Hepatocyte (in vitro differentiated cells): ENCODE data around the gene VAV2.

ENCODE experiments used
- EZH2 ChIP-seq: fragments of 200-600 bp; sonication (generic); IDR thresholded peaks from 2 replicates; pipeline ENCODE4 v1.6.1; 2016; ENCODE audit warnings: antibody characterized with exemption, mild to moderate bottlenecking, borderline replicate concordance
- EZH2phosphoT487 ChIP-seq: fragments of 200-600 bp; sonication (generic); IDR thresholded peaks from one replicate; pipeline ENCODE4 v1.6.1; 2018; ENCODE audit warnings: antibody characterized with exemption, mild to moderate bottlenecking, low read depth, moderate library complexity; ENCODE audit not compliant: unreplicated experiment, severe bottlenecking
- TF ChIP-seq, protein P1 (sequence below): fragments of 200-600 bp; sonication (generic); IDR thresholded peaks from 2 replicates; pipeline ENCODE4 v1.5.1; 2016; ENCODE audit warnings: antibody characterized with exemption, mild to moderate bottlenecking; ENCODE audit not compliant: poor library complexity

DNA sequence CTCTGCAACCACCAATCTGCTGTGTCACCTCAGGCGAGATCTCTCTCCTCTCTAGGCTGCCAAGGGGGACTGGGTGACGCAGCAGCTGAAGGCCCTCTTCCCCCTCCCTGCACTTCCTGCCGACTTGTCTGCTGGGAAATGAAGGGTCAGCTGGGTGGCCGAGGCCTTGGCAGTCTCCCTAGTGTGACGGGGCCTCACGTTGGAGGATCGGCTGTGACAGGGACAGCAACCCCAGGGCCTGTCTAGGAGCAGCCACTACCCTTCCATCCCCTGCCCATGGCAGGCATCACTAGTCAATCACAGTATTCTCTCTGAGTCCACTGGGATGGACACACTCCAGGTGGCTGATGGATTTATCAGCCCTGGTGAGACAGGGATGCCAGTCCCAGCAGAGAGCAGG, 146.7 kb downstream of the VAV2 start:
- TF ChIP-seq, protein P1, sequence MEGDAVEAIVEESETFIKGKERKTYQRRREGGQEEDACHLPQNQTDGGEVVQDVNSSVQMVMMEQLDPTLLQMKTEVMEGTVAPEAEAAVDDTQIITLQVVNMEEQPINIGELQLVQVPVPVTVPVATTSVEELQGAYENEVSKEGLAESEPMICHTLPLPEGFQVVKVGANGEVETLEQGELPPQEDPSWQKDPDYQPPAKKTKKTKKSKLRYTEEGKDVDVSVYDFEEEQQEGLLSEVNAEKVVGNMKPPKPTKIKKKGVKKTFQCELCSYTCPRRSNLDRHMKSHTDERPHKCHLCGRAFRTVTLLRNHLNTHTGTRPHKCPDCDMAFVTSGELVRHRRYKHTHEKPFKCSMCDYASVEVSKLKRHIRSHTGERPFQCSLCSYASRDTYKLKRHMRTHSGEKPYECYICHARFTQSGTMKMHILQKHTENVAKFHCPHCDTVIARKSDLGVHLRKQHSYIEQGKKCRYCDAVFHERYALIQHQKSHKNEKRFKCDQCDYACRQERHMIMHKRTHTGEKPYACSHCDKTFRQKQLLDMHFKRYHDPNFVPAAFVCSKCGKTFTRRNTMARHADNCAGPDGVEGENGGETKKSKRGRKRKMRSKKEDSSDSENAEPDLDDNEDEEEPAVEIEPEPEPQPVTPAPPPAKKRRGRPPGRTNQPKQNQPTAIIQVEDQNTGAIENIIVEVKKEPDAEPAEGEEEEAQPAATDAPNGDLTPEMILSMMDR: no peak
- TF ChIP-seq EZH2phosphoT487 (no peak), EZH2 (no peak)
